ENCODE data around the gene RTEL1. TPM values are rescaled to one million over a fixed set of nuclear protein-coding genes. Genes with fewer than 3 reads are reported as not detected.

RTEL1 gene
- total and polyA plus RNA-seq, 8 donors: 7.6 to 70.4 (median 16.1) TPM

DNA sequence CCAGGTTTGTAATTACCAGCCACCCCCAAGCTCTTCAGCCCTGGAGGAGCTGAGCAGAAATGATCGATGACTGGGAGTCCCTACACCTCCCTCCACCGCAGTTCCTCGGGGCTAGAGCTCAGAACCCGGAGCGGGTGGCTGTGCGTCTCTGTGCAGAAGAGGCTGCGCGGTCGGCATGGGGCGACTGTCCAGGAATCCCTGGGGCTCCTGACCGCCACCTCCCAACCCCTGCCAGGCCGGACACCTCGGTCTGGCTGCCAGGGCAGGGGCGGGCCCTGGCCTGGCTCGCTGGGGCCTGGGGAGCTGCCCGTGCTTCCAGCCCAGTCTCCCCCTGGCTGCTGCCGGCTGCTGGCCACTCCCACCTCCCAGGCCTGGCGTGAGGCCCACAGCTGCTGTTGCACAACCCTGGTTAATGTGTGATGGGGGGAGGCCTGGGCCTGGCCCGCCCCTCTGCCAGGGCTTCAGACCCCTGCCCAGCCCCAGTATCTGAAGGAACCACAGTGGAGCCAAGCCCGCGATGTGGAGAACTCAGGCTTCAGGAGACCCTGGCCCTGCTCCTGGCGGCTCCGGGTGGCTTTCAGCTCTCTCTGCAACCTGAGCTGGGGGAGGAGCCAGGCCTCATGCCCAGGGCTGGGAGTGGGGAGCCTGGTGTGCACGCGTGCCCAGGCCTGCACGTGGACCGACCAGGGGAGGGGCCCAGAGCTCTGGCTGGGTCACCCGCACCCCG lies 82.7 kb downstream of the RTEL1 start:
- H3K4me1 ChIP-seq: peaks cover 43 to 64% (median 56%) of the 10 kb centered on the region in 4 donors
- peak; percentile 95 to 97 for DNase-seq
- peaks cover 0 to 6% (median 0%) of the 10 kb centered on the region in 3 donors for H3K27me3 ChIP-seq
- peak overlapping the region; percentile 65 to 85 (median 68) for H3K4me3 ChIP-seq
- H3K9me3 ChIP-seq: no peaks in the 10 kb centered on the region
- TF ChIP-seq POLR2A (IDR thresholded peaks at IDR 0.05) (no peak), POLR2AphosphoS5 (IDR thresholded peaks at IDR 0.05) (peak in 2 of 3 donors; percentile 55 to 73)
- TF ChIP-seq, protein P1, sequence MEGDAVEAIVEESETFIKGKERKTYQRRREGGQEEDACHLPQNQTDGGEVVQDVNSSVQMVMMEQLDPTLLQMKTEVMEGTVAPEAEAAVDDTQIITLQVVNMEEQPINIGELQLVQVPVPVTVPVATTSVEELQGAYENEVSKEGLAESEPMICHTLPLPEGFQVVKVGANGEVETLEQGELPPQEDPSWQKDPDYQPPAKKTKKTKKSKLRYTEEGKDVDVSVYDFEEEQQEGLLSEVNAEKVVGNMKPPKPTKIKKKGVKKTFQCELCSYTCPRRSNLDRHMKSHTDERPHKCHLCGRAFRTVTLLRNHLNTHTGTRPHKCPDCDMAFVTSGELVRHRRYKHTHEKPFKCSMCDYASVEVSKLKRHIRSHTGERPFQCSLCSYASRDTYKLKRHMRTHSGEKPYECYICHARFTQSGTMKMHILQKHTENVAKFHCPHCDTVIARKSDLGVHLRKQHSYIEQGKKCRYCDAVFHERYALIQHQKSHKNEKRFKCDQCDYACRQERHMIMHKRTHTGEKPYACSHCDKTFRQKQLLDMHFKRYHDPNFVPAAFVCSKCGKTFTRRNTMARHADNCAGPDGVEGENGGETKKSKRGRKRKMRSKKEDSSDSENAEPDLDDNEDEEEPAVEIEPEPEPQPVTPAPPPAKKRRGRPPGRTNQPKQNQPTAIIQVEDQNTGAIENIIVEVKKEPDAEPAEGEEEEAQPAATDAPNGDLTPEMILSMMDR (IDR thresholded peaks at IDR 0.05): peak in 3 of 7 experiments; percentile 7 to 55 (median 43)
- WGBS, 5 donors: 0 to 7% (median 5%) methylated on average over 9 to 29 of the region's 29 CpGs
- intact Hi-C loops (cut with DNase I; ENCODE audit: low total_unique reads): no loop called here
- H3K27ac ChIP-seq: peak overlapping the region; percentile 83 to 97 (median 93)
- H3K36me3 ChIP-seq: peaks cover 10 to 33% (median 30%) of the 10 kb centered on the region in 4 donors

DNA sequence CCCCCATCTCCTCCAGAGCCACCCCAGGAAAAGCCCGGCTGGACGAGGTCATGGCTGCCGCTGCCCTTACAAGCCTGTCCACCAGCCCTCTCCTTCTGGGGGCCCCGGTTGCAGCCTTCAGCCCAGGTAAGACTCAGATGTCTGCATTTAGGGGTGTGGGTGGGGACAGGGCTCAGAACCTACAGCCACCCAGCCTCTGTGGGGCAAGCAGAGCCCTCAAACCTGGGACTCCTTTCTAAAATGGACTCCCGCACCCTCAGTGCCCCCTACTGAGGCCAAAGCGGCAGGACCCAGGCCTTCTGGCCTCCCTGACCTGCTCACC lies 83.2 kb downstream of the RTEL1 start:
- intact Hi-C loops (cut with DNase I; ENCODE audit: low total_unique reads): no loop called here
- Histone ChIP-seq H3K27me3 (peaks cover 0 to 6% (median 0%) of the 10 kb centered on the region in 3 donors), H3K27ac (peak overlapping the region; percentile 83 to 97 (median 93)), H3K4me1 (peaks cover 40 to 59% (median 51%) of the 10 kb centered on the region in 4 donors), H3K4me3 (peak overlapping the region; percentile 65 to 85 (median 68)), H3K36me3 (peaks cover 8 to 33% (median 27%) of the 10 kb centered on the region in 4 donors), H3K9me3 (no peaks in the 10 kb centered on the region)
- TF ChIP-seq, protein P1 (IDR thresholded peaks at IDR 0.05): no peak
- TF ChIP-seq POLR2A (IDR thresholded peaks at IDR 0.05) (no peak), POLR2AphosphoS5 (IDR thresholded peaks at IDR 0.05) (no peak), EP300 (IDR thresholded peaks at IDR 0.05) (no peak)
- WGBS, 5 donors: 15 to 42% (median 28%) methylated on average over 4 to 6 of the region's 6 CpGs
- no peak for DNase-seq

DNA sequence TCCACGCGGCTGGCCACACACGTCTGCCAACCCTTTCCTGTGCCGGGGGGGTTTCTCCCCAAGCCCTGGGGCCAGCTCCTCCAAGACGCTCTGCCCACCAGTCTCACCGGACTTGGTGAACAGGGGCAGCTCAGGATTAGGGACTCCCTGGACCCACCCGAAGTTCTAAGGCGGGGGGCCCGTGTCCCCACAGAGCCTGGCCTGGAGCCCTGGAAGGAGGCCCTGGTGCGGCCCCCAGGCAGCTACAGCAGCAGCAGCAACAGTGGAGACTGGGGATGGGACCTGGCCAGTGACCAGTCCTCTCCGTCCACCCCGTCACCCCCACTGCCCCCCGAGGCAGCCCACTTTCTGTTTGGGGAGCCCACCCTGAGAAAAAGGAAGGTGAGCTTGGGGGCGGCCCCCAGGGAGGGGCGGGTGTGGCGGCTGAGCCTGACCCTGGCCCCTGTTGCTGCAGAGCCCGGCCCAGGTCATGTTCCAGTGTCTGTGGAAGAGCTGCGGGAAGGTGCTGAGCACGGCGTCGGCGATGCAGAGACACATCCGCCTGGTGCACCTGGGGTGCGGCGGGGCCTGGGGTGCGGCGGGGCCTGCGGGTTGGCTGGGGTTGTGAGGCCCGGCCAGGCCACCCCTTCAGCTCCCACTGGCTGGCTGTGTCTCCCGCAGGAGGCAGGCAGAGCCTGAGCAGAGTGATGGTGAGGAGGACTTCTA lies 83.7 kb downstream of the RTEL1 start:
- Histone ChIP-seq H3K27ac (peak overlapping the region; percentile 83 to 97 (median 93)), H3K4me3 (peak overlapping the region; percentile 65 to 85 (median 68)), H3K27me3 (peaks cover 0 to 6% (median 0%) of the 10 kb centered on the region in 3 donors), H3K9me3 (no peaks in the 10 kb centered on the region), H3K4me1 (peaks cover 34 to 53% (median 46%) of the 10 kb centered on the region in 4 donors), H3K36me3 (peaks cover 8 to 35% (median 29%) of the 10 kb centered on the region in 4 donors)
- TF ChIP-seq POLR2AphosphoS5 (IDR thresholded peaks at IDR 0.05) (no peak), POLR2A (IDR thresholded peaks at IDR 0.05) (no peak), EP300 (IDR thresholded peaks at IDR 0.05) (no peak)
- TF ChIP-seq, protein P1 (IDR thresholded peaks at IDR 0.05): no peak
- 76 to 82% (median 79%) methylated on average over 19 to 30 of the region's 30 CpGs for WGBS, 5 donors
- intact Hi-C loops (cut with DNase I; ENCODE audit: low total_unique reads): no loop called here
- peak in 1 of 2 donors; percentile 22 for DNase-seq

DNA sequence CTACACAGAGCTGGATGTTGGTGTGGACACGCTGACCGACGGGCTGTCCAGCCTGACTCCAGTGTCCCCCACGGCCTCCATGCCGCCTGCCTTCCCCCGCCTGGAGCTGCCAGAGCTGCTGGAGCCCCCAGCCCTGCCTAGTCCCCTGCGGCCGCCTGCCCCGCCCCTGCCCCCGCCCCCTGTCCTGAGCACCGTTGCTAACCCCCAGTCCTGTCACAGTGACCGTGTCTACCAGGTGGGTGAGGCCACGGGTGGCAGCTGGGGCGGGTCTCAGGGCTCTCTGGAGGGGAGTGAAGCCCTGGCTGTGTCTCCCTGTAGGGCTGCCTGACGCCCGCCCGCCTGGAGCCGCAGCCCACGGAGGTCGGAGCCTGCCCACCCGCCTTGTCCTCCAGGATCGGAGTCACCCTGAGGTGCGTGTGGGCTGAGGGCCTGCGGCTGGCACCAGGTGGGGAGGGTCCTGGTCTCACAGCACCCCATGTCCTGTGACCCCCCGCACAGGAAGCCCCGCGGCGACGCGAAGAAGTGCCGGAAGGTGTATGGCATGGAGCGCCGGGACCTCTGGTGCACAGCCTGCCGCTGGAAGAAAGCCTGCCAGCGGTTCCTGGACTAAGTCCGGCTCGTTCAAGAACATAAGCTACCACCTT lies 84.4 kb downstream of the RTEL1 start:
- H3K27ac ChIP-seq: peak overlapping the region in 2 of 5 donors; percentile 7 to 93
- H3K4me3 ChIP-seq: no peak overlapping the region
- DNase-seq: no peak

More for the DNA sequence above, 84.4 kb downstream of the RTEL1 start:
- H3K9me3 ChIP-seq: no peaks in the 10 kb centered on the region
- WGBS, 5 donors: 87 to 96% (median 91%) methylated on average over 19 to 37 of the region's 37 CpGs
- peaks cover 0 to 2% (median 0%) of the 10 kb centered on the region in 3 donors for H3K27me3 ChIP-seq
- peaks cover 8 to 37% (median 30%) of the 10 kb centered on the region in 4 donors for H3K36me3 ChIP-seq
- no peak for TF ChIP-seq POLR2A (IDR thresholded peaks at IDR 0.05)
- TF ChIP-seq, protein P1 (IDR thresholded peaks at IDR 0.05): no peak
- TF ChIP-seq POLR2AphosphoS5 (IDR thresholded peaks at IDR 0.05): no peak
- no peak for TF ChIP-seq EP300 (IDR thresholded peaks at IDR 0.05)
- intact Hi-C loops (cut with DNase I; ENCODE audit: low total_unique reads): no loop called here
- H3K4me1 ChIP-seq: peaks cover 29 to 47% (median 39%) of the 10 kb centered on the region in 4 donors
